Brain pericyte (primary cell): ENCODE results near the gene TRIM13.
"Not testable (repeated sequence)": the region's sequence is repeated elsewhere in the genome, so short reads cannot be mapped to it uniquely, and the experiment has no call there.

Experiments used
- DNase-seq: peaks from one replicate; pipeline ENCODE4 v3.0.0-alpha.2; 2012; ENCODE audit warnings: low read depth, low spot score

The TRIM13 gene, protein sequence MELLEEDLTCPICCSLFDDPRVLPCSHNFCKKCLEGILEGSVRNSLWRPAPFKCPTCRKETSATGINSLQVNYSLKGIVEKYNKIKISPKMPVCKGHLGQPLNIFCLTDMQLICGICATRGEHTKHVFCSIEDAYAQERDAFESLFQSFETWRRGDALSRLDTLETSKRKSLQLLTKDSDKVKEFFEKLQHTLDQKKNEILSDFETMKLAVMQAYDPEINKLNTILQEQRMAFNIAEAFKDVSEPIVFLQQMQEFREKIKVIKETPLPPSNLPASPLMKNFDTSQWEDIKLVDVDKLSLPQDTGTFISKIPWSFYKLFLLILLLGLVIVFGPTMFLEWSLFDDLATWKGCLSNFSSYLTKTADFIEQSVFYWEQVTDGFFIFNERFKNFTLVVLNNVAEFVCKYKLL

DNA sequence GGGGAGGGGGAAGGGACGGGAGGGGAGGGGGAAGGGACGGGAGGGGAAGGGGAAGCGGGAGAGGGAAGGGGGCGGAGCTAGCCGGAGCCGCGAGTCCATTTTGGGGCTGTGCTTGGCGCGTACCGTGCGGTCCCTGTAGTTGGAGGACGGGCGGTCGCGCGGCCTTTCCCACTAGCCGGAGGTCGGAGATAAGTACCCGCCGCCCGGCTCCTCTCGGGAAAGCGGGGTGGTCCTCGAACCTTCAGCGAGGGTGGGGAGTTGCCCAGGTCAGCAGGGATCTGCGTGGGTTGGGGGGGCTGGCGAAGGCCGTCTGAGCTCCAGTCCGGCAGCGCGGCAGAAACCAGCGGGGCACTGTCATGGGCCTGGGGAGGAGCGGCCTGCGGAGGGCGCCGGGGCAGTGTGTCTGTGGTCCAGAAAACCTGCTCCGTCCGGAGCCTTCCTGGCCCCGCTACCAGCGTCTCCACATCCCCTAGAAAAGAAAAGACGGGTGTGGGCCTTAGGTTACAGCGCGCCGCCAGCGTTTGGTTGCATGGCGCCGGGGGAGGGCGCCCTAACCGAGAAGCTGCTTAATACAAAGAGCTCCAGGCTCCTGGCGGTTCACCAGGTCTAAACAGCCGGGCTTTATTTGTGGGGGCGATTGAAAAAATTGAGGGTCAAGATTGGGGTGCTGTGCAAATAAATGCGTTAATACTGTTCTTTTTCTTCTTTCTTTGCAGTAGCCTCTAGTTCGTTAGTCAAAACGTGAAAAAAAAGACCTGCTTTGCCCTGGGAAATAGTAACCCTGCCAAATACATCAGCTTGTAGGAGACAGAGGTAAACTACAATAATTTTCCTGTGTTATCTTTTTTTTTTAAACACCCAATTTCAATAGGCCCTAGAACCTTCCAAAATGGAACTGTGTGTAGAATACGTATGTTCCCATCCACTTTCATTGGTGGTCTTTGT lies at the start of gene TRIM13:
TRIM13 (plus strand) TSS at position 92 of the 945 bp plus-strand sequence. CDS start 14,899 bp downstream, outside the sequence.
- peak; percentile 65 for DNase-seq

DNA sequence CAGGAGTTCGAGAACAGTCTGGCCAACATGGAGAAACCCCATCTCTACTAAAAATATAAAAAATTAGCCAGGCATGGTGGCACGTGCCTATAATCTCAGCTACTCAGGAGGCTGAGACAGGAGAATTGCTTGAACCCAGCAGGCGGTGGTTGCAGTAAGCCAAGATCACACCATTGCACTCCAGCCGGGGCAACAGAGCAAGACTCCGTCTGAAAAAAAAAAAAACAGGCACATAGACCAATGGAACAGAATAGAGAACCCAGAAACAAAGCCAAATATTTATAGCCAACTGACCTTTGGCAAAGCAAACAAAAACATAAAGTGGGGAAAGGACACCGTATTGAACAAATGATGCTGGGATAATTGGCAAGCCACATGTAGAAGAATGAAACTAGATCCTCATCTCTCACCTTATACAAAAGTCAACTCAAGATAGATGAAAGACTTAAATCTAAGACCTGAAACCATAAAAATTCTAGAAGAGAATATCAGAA lies 48.0 kb upstream of the TRIM13 start:
- not testable (repeated sequence) for DNase-seq

DNA sequence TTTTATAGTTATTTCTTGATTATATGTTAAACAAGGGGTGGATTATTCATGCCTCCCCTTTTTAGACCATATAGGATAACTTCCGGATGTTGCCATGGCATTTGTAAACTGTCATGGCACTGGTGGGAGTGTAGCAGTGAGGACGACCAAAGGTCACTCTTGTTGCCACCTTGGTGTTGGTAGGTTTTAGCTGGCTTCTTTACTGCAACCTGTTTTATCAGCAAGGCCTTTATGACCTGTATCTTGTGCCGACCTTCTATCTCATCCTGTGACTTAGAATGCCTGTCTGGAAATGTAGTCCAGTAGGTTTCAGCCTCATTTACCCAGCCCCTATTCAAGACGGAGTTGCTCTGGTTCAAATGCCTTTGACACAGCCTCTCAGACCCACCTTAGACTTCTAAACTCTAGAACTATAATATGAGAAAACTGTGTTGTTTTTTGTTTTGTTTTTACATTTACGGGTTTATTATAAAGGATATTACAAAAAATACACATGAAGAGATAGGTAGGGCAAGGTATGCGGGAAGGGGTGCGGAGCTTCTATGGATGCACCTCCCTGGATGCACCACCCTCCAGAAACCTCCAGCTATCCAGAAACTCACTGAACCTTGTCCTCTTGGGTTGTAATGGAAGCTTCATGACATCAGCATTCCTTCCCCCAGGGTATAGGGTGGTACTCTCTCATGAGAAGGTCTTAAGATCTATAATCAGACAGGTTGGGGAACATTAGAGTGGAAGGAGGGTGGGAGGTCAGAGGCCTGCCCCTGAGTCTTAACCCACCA lies 44.9 kb upstream of the TRIM13 start:
- DNase-seq, result no peak

DNA sequence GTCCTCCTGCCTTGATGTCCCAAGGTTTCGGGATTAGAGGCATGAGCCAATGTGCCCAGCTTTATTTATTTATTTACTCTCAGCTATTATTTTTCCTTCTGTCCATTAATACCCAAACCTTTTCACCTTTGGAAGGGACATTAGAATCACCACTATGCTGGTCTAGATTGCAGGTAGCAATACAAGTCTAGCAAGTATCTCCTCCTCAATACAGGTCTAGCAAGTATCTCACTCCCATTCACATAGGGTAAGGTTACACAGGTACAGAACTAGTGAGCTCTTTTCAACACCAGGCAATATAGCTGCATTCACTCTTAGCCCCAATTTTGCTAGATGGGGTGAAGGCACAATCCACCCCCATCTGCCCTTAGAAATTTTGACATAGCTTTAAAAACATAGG lies 43.3 kb upstream of the TRIM13 start:
- DNase-seq, result no peak

DNA sequence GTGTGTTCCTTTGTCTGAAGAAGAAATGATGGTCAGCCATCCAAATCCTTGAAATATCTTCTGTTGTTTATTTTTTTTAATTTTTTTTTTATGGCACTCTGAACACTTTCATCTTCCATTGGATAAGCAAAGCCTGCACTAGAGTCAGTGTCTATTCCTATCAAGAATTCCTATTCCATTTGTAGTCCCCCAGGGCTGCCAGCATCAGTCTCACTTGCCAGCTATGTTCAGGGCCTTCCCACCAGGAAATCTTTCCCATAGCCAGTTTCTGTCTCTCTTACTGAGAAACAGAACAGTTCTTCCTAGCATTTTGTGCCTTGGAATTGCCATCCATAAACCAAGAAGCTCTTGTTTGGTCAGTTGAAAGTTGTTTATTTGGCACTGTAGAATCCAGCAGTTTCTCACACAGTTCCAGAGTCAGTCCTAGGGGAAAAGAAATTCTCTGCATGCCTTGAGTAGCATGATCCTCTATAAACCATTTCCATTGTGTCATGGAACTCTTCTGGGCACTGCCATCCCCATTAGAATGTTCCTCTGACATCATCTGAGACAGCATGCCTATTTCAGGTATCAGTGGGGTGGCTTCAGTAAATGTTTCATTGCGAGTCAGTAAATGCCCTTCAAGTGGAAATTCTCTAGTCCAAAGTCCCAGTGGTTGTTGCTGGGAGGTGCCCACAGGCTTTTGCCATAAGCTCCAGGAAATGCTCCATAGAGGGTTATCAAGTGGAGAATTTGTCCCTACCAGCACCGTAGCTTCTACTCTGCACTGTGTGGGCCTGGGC lies 42.0 kb upstream of the TRIM13 start:
- no peak for DNase-seq

DNA sequence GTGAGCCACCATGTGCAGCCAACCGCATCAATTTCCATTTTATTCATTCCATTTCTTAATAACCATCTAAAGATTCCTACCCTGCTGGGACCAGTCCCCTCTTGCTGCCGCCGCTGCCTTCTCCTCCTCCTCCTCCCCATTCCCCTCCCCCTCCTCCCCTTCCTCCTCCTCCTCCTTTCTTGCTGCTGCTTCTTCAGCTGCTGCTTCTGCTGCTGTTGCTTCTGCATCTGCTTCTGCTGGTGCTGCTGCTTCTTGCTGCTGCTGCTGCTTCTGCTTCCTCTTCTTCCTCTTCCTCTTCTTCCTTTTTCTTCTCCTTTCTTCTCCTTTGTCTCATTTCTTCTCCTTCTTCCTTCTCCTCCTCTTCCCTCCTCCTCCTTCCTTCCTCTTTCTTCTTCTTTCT lies 40.7 kb upstream of the TRIM13 start:
- DNase-seq, result no peak

DNA sequence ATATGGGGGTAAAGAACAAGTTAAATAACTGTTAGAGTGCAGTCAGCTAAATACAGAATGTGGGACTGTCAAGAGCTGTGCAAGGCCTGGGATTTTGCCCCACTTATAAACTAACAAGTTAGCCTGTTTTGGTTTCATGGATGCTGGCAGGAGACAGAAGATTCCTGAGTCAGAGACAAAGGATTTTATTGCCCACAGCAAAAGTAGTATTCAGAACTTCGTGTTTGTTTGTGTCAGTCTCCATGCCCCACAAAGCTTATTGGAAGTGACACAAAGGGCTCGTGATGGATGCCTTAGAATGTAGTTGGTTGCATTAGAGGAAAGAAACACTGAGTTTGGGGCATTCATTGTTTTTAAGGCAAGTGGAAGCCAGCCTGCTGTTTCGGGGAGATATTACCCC lies 38.5 kb upstream of the TRIM13 start:
- no peak for DNase-seq

DNA sequence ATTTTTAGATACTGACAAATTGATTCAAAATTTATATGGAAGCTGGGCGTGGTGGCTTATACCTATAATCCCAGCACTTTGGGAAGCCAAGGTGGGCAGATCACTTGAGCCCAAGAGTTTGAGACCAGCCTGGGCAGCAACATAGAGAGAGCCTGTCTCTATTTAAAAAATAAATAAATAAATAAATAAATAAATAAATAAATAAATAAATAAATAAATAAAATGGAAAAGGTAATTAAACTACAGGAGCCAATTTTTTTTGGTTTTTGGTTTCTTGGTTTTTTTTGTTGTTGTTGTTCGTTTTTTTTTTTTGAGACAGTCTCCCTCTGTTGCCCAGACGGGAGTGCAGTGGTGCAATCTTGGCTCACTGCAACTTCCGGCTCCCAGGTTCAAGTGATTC lies 29.4 kb upstream of the TRIM13 start:
- no peak for DNase-seq

DNA sequence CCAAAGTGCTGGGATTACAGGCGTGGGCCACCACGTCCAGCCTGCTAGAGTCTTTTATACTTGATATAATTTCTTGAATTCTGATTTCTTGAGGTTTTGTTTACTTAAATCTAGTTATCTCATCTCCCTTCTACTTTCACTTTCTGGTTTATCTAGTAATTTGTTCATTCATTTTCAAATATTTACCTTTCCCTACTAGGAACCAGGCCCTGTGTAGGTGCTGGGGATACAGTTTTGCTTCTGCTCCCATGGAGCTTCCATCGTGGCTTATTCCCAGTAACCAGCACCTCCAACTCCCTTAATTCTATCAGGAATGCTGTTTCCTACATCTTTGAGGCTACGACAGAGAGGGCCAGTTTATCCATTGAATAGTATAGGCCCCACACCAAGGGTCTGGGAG lies 24.1 kb upstream of the TRIM13 start:
- no peak for DNase-seq

DNA sequence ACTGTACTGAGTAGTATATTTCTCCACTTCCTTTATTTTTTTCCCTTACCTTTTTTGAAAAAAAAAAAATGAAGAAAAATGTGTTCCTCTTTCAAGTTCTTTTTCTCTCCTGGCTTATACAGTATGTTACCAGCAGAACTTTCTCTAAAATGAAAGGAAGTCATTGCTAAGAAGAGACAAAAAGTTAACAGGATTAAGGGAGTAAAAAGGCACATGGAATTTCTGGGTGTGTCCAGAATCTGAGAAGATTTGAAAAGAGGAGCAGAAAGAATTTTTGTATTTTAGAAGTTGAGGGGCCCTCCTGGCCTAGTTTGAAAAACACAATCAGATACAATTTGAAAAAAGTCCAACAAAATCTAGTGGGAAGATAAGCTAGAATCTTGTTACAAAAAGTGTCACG lies 21.0 kb upstream of the TRIM13 start:
- DNase-seq, result no peak

DNA sequence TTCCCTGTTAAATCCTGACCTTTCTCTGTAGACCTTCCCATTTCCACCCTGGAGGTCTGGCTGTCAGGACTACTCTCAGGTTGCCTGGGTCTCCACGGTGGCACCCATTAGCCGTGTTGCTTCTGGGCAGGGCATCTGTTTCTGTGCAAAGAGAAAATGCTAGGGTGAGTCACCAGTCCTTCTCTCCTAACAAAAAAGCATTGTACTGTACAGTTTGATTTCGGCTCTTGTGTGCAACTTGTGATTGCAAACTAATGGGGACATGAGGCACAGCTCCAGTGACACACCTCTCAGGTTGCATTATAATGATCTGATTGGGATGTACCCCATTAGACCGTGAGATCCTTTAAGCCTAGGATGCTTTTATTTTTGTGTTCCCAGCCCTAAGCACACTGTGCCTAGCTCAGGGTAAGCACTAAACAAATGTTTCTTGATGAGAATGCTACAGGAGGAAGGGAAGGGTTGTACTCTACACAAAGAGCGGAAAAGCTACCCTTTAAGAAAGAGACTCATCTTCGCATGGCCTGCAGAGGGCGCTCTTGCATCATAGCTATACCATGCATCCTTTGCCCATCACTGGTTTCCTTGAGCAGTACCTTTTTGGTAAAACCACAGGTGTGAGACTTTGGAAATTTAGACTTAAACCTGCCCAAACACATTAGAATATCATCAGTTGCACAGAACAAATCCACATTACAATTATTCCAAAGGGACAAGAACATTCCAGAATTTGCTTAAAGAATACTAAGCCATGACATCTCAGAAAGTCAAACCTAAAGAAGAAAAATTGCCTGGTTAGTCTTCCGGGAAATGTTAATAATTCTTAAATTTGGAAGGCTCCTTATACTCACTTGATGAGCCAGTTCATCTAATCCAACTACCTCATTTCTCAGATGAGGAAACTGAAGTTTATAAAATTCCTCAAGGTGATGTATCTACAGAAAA lies 20.3 kb upstream of the TRIM13 start:
- DNase-seq, result peak; percentile 37

DNA sequence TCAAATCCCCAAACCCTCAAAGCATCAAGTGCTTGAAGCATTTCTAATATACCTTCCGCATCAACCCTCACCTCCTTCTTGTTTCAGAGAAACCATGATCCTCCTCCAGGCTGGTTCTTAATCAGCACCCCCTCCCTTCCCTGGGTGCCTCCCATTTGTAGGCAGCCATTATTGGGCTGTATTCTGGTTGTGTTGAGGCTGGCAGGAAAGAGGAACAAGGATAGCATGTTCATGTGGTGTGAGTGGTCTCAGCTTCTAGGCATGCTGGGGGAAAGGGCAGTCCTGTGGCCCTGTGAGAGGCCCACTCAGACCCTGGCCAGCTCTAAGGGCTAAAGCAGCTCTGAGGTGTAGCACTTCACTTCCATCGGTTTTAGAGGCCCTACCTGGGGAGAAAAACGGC lies 18.9 kb upstream of the TRIM13 start:
- no peak for DNase-seq

DNA sequence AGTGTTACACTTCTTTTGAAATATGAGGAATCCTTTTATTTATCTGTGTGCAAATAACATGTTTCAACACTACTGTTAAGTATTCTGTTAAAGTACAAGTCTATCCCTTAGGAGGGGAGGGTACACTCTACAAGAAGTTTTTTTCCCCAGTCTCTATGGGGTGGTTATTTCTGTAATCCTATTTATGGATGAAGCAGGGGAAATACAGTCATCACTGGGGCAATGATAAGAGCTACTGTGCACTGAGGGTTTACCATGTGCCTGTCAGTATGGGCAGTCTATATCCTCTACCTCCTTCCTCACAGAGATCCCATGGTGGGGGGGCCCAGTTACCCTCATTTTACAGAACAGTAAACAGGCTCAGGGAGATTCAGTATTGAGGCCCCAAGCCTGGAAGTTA lies 16.6 kb upstream of the TRIM13 start:
- DNase-seq, result no peak

DNA sequence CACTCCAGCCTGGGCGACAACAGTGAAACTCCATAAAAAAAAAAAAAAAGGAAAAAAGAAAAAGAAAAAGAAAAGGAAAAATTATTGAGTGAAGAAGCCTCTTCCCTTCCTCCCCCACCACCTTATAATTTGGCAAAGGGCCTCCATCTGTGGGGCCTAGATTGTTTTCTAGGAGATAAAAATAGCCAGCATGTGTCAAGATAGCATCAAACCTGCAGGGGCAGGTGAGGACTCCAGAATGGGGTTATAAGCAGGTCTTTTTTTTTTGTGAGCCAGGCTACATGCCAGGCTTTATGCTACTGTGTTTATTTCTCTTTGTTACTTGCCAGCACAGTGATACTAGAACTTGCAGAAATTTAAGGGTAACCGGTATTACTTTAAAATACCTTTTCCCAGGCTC lies 11.7 kb upstream of the TRIM13 start:
- DNase-seq, result no peak

DNA sequence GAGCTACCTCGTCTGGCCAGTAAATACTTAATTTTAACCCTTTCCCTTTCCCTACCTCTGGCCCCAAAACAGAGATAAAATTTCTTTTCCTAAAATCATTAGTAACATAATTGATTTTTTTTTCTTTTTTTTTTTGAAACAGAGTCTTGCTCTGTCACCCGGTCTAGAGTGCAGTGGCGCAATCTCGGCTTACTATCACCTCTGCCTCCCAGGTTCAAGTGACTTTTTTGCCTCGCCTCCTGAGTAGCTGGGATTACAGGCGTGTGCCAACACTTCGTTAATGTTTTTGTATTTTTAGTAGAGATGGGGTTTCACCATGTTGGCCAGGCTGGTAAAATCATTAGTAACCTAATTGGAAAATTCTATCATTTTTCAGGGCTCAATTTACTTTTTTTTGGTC lies 10.4 kb upstream of the TRIM13 start:
- DNase-seq, result no peak

DNA sequence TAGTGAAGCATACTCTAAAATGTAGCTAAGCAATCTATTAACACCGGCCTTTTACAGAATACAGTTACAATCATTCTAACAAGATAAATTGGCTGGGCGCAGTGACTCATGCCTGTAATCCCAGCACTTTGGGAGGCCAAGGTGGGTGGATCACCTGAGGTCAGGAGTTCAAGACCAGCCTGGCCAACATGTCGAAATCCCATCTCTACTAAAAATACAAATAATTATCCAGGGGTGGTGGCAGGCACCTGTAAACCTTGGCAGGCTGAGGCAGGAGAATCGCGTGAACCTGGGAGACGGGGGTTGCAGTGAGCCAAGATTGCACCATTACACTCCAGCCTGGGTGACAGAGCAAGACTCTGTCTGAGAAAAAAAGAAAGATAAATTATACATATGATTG lies 6.2 kb upstream of the TRIM13 start:
- DNase-seq, result not testable (repeated sequence)

DNA sequence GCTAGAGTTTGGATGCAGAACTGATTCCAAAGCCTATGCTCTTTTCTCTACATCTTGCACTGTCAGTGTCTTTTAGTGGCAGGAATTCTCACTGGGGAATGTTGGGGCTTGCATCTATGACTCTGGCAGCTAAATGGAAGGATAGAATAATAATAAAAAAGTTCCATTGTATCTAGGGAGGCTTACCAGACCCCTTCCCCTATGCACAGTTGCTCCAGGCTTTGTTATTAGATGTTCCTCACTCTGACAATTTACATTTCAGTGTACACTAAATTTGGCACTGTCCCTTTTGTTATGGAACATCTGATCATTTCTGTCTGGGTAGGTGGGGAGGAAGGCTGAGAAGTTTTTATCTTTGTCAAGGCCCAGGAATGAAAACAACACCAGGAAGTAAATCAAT lies 3.7 kb upstream of the TRIM13 start:
- no peak for DNase-seq

DNA sequence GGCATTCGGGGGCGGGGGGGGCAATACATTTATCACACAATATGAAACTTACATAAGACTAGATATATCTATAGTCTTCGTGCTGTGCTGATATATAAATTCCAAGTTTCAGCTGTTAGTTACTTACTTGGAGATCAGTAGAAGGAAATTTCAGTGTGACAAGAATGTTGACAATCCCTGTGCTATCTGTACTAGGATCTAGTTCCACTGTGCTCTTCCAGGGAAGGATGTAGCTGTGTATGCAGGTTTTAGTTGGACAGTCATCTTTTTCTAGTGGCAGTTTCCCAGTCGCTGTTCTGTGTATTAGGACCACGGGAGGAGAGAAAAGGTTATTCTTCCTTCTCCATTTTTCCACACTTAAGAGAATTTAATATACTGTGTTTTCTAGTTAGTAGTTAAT lies 3.2 kb upstream of the TRIM13 start:
- no peak for DNase-seq

DNA sequence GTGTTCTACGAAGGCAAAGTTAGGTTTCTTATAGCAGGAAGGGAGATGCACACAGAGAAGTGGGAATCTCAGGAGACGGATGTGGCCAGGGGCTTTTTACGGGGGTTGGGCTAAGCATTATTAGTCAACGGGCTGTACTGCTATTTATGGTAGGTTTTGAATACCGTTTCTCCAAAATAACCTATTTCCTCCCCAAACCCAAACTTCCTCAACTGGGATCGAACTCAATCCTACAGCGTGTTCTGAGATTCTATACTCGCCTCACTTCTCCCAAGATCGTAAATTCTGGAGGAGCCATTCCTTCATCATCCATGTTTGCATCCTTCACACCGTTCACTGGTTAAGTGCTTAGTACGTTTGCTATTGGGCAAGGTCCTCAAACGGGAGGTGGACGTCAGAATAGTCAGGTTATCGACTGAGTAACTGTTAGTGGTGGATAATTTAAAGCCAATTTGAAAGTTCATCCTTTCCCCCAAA lies 1.2 kb upstream of the TRIM13 start:
- DNase-seq, result no peak
